OCI-LY1 (cell line): ENCODE measurements around the gene ZNF579.

ENCODE experiments used
- EZH2 ChIP-seq: fragments of 200-600 bp; sonication (generic), shearing (Covaris generic); IDR thresholded peaks from 2 replicates; pipeline ENCODE4 v1.8.0; 2017; ENCODE audit warnings: borderline replicate concordance, mixed run types, mild to moderate bottlenecking, antibody characterized with exemption, low read length, moderate library complexity, mixed read lengths
- TF ChIP-seq, protein P1 (sequence below): fragments of 200-600 bp; sonication (generic), shearing (Covaris generic); IDR thresholded peaks from 2 replicates; pipeline ENCODE4 v1.5.1; 2017; ENCODE audit warnings: mild to moderate bottlenecking, antibody characterized with exemption, low read length, moderate library complexity, mixed read lengths

DNA sequence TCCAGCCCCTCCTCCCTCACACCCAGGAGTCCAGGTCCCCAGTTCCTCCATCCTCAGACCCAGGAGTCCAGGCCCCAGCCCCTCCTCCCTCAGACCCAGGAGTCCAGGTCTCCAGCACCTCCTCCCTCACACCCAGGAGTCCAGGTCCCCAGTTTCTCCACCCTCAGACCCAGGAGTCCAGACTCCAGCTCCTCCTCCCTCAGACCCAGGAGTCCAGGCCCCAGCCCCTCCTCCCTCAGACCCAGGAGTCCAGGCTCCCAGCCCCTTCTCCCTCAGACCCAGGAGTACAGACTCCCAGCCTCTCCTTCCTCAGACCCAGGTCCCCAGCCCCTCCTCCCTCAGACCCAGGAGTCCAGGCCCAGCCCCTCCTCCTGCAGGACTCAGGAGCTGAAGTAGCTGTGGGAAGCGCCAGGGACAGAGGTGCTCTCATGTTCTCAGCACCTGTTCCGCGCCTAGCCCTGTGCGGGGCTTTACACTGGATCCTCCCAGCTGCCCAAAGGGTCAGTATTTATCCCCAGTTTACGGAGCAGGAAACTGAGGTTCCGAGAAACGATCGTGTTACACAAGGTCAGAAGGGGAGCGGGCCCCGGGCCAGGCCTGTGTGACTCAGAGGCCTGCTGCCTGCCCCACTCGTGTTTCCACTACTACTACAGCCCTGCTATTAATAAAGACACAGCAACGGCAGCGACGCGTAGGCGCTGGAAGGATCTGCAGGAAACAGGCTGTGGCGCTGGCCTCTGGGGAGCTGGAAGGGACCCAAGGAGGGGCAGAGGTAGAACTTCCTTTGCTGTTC is 33.6 kb downstream of the ZNF579 start:
- TF ChIP-seq, protein P1, sequence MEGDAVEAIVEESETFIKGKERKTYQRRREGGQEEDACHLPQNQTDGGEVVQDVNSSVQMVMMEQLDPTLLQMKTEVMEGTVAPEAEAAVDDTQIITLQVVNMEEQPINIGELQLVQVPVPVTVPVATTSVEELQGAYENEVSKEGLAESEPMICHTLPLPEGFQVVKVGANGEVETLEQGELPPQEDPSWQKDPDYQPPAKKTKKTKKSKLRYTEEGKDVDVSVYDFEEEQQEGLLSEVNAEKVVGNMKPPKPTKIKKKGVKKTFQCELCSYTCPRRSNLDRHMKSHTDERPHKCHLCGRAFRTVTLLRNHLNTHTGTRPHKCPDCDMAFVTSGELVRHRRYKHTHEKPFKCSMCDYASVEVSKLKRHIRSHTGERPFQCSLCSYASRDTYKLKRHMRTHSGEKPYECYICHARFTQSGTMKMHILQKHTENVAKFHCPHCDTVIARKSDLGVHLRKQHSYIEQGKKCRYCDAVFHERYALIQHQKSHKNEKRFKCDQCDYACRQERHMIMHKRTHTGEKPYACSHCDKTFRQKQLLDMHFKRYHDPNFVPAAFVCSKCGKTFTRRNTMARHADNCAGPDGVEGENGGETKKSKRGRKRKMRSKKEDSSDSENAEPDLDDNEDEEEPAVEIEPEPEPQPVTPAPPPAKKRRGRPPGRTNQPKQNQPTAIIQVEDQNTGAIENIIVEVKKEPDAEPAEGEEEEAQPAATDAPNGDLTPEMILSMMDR = no peak
- TF ChIP-seq EZH2 = no peak
